Astrocyte (in vitro differentiated cells and primary cell): ENCODE data around the gene ZNF883.

Experiments
- EZH2 ChIP-seq: IDR thresholded peaks from 2 replicates; pipeline ENCODE4 v1.6.1; 2012; ENCODE audit warnings: mild to moderate bottlenecking, low read length, inconsistent platforms; ENCODE audit not compliant: insufficient read depth
- TF ChIP-seq, protein P1 (sequence below): IDR thresholded peaks from 2 replicates; pipeline ENCODE4 v1.5.1; 2011; ENCODE audit warnings: low read depth, mild to moderate bottlenecking, inconsistent platforms, low read length, moderate library complexity; ENCODE audit not compliant: insufficient read depth

- TF ChIP-seq EZH2: no peak
- TF ChIP-seq, protein P1, sequence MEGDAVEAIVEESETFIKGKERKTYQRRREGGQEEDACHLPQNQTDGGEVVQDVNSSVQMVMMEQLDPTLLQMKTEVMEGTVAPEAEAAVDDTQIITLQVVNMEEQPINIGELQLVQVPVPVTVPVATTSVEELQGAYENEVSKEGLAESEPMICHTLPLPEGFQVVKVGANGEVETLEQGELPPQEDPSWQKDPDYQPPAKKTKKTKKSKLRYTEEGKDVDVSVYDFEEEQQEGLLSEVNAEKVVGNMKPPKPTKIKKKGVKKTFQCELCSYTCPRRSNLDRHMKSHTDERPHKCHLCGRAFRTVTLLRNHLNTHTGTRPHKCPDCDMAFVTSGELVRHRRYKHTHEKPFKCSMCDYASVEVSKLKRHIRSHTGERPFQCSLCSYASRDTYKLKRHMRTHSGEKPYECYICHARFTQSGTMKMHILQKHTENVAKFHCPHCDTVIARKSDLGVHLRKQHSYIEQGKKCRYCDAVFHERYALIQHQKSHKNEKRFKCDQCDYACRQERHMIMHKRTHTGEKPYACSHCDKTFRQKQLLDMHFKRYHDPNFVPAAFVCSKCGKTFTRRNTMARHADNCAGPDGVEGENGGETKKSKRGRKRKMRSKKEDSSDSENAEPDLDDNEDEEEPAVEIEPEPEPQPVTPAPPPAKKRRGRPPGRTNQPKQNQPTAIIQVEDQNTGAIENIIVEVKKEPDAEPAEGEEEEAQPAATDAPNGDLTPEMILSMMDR: no peak
Measured at GRCh38 chr9:113012492-113012891, 500 bp upstream of the ZNF883 start.
